ENCODE data around the gene ATOX1.

ATOX1 gene

GRCh38 chr5:151719228-151720000 is 39.0 kb downstream of the ATOX1 start:
- no peaks in the 10 kb centered on the region; the same call in 1 of the 2 replicates for H3K9me3 ChIP-seq (ENCODE audit: insufficient read depth, low read length)
- no peak for DNase-seq (ENCODE audit: low read depth, low spot score)
- H3K9ac ChIP-seq (ENCODE audit: insufficient read length, low read depth), result no peak overlapping the region
- H3K4me1 ChIP-seq (ENCODE audit: insufficient read depth, insufficient read length), result no peaks in the 10 kb centered on the region
- no peak for TF ChIP-seq ZNF274 (IDR thresholded peaks at IDR 0.05; ENCODE audit: low read depth, low read length)
- TF ChIP-seq SUZ12 (IDR thresholded peaks at IDR 0.05; ENCODE audit: extremely low read depth, insufficient read depth, insufficient read length), result no peak
- no peak for TF ChIP-seq YY1 (IDR thresholded peaks at IDR 0.05; ENCODE audit: insufficient read depth, insufficient read length)
- no peaks in the 10 kb centered on the region for H3K36me3 ChIP-seq (ENCODE audit: insufficient read depth, insufficient read length, low read length)
- no peak overlapping the region for H3K4me3 ChIP-seq (ENCODE audit: insufficient read length, low read depth)
- no peaks in the 10 kb centered on the region for H3K27me3 ChIP-seq (ENCODE audit: insufficient read depth, insufficient read length)

- H3K36me3 ChIP-seq (ENCODE audit: insufficient read depth, insufficient read length, low read length), result no peaks in the 10 kb centered on the region
- H3K4me3 ChIP-seq (ENCODE audit: insufficient read length, low read depth), result no peak overlapping the region
- TF ChIP-seq YY1 (IDR thresholded peaks at IDR 0.05; ENCODE audit: insufficient read depth, insufficient read length) (no peak), ZNF274 (IDR thresholded peaks at IDR 0.05; ENCODE audit: low read depth, low read length) (no peak), SUZ12 (IDR thresholded peaks at IDR 0.05; ENCODE audit: extremely low read depth, insufficient read depth, insufficient read length) (no peak)
- H3K27me3 ChIP-seq (ENCODE audit: insufficient read depth, insufficient read length), result no peaks in the 10 kb centered on the region
- no peaks in the 10 kb centered on the region for H3K4me1 ChIP-seq (ENCODE audit: insufficient read depth, insufficient read length)
- no peak overlapping the region for H3K9ac ChIP-seq (ENCODE audit: insufficient read length, low read depth)
- DNase-seq (ENCODE audit: low read depth, low spot score), result no peak
- H3K9me3 ChIP-seq (ENCODE audit: insufficient read depth, low read length), result no peaks in the 10 kb centered on the region; the same call in 1 of the 2 replicates
Observed at GRCh38 chr5:151718646-151719045, 39.8 kb downstream of the ATOX1 start.

- H3K27me3 ChIP-seq (ENCODE audit: insufficient read depth, insufficient read length), result no peaks in the 10 kb centered on the region
- DNase-seq (ENCODE audit: low read depth, low spot score), result no peak
- H3K4me3 ChIP-seq (ENCODE audit: insufficient read length, low read depth), result no peak overlapping the region
- no peak overlapping the region for H3K9ac ChIP-seq (ENCODE audit: insufficient read length, low read depth)
- H3K36me3 ChIP-seq (ENCODE audit: insufficient read depth, insufficient read length, low read length), result no peaks in the 10 kb centered on the region
- H3K9me3 ChIP-seq (ENCODE audit: insufficient read depth, low read length), result no peaks in the 10 kb centered on the region; the same call in 1 of the 2 replicates
- H3K4me1 ChIP-seq (ENCODE audit: insufficient read depth, insufficient read length), result no peaks in the 10 kb centered on the region
- TF ChIP-seq SUZ12 (IDR thresholded peaks at IDR 0.05; ENCODE audit: extremely low read depth, insufficient read depth, insufficient read length) (no peak), YY1 (IDR thresholded peaks at IDR 0.05; ENCODE audit: insufficient read depth, insufficient read length) (no peak), ZNF274 (IDR thresholded peaks at IDR 0.05; ENCODE audit: low read depth, low read length) (no peak)
Observed at GRCh38 chr5:151718153-151718552, 40.3 kb downstream of the ATOX1 start.

GRCh38 chr5:151717416-151717815 is 41.0 kb downstream of the ATOX1 start:
- H3K9ac ChIP-seq (ENCODE audit: insufficient read length, low read depth), result no peak overlapping the region
- H3K4me3 ChIP-seq (ENCODE audit: insufficient read length, low read depth), result no peak overlapping the region
- no peak for DNase-seq (ENCODE audit: low read depth, low spot score)
- H3K36me3 ChIP-seq (ENCODE audit: insufficient read depth, insufficient read length, low read length), result no peaks in the 10 kb centered on the region
- no peak for TF ChIP-seq SUZ12 (IDR thresholded peaks at IDR 0.05; ENCODE audit: extremely low read depth, insufficient read depth, insufficient read length)
- no peak for TF ChIP-seq YY1 (IDR thresholded peaks at IDR 0.05; ENCODE audit: insufficient read depth, insufficient read length)
- TF ChIP-seq ZNF274 (IDR thresholded peaks at IDR 0.05; ENCODE audit: low read depth, low read length), result no peak
- H3K9me3 ChIP-seq (ENCODE audit: insufficient read depth, low read length), result no peaks in the 10 kb centered on the region; the same call in 1 of the 2 replicates
- H3K4me1 ChIP-seq (ENCODE audit: insufficient read depth, insufficient read length), result no peaks in the 10 kb centered on the region
- H3K27me3 ChIP-seq (ENCODE audit: insufficient read depth, insufficient read length), result no peaks in the 10 kb centered on the region

GRCh38 chr5:151709109-151709735 is 49.2 kb downstream of the ATOX1 start:
- no peak for DNase-seq (ENCODE audit: low read depth, low spot score)
- no peaks in the 10 kb centered on the region; the same call in 1 of the 2 replicates for H3K9me3 ChIP-seq (ENCODE audit: insufficient read depth, low read length)
- TF ChIP-seq YY1 (IDR thresholded peaks at IDR 0.05; ENCODE audit: insufficient read depth, insufficient read length) (no peak), SUZ12 (IDR thresholded peaks at IDR 0.05; ENCODE audit: extremely low read depth, insufficient read depth, insufficient read length) (no peak), ZNF274 (IDR thresholded peaks at IDR 0.05; ENCODE audit: low read depth, low read length) (no peak)
- no peaks in the 10 kb centered on the region for H3K27me3 ChIP-seq (ENCODE audit: insufficient read depth, insufficient read length)
- H3K36me3 ChIP-seq (ENCODE audit: insufficient read depth, insufficient read length, low read length), result no peaks in the 10 kb centered on the region
- H3K4me1 ChIP-seq (ENCODE audit: insufficient read depth, insufficient read length), result no peaks in the 10 kb centered on the region
- H3K4me3 ChIP-seq (ENCODE audit: insufficient read length, low read depth), result no peak overlapping the region
- no peak overlapping the region for H3K9ac ChIP-seq (ENCODE audit: insufficient read length, low read depth)

- Histone ChIP-seq H3K27me3 (ENCODE audit: insufficient read depth, insufficient read length) (no peaks in the 10 kb centered on the region), H3K9ac (ENCODE audit: insufficient read length, low read depth) (no peak overlapping the region), H3K9me3 (ENCODE audit: insufficient read depth, low read length) (no peaks in the 10 kb centered on the region), H3K4me1 (ENCODE audit: insufficient read depth, insufficient read length) (no peaks in the 10 kb centered on the region), H3K4me3 (ENCODE audit: insufficient read length, low read depth) (no peak overlapping the region), H3K36me3 (ENCODE audit: insufficient read depth, insufficient read length, low read length) (no peaks in the 10 kb centered on the region)
- TF ChIP-seq ZNF274 (IDR thresholded peaks at IDR 0.05; ENCODE audit: low read depth, low read length) (no peak), YY1 (IDR thresholded peaks at IDR 0.05; ENCODE audit: insufficient read depth, insufficient read length) (no peak), SUZ12 (IDR thresholded peaks at IDR 0.05; ENCODE audit: extremely low read depth, insufficient read depth, insufficient read length) (no peak)
- DNase-seq (ENCODE audit: low read depth, low spot score), result no peak
Observed at GRCh38 chr5:151708126-151708525, 50.3 kb downstream of the ATOX1 start.

- Histone ChIP-seq H3K9ac (ENCODE audit: insufficient read length, low read depth) (no peak overlapping the region), H3K9me3 (ENCODE audit: insufficient read depth, low read length) (no peaks in the 10 kb centered on the region), H3K27me3 (ENCODE audit: insufficient read depth, insufficient read length) (no peaks in the 10 kb centered on the region), H3K36me3 (ENCODE audit: insufficient read depth, insufficient read length, low read length) (no peaks in the 10 kb centered on the region), H3K4me3 (ENCODE audit: insufficient read length, low read depth) (no peak overlapping the region), H3K4me1 (ENCODE audit: insufficient read depth, insufficient read length) (no peaks in the 10 kb centered on the region)
- TF ChIP-seq SUZ12 (IDR thresholded peaks at IDR 0.05; ENCODE audit: extremely low read depth, insufficient read depth, insufficient read length), result no peak
- TF ChIP-seq YY1 (IDR thresholded peaks at IDR 0.05; ENCODE audit: insufficient read depth, insufficient read length), result no peak
- TF ChIP-seq ZNF274 (IDR thresholded peaks at IDR 0.05; ENCODE audit: low read depth, low read length), result no peak
- no peak for DNase-seq (ENCODE audit: low read depth, low spot score)
Observed at GRCh38 chr5:151707567-151707966, 50.9 kb downstream of the ATOX1 start.
